Astrocyte (in vitro differentiated cells and primary cell): ENCODE data around the gene AUTS2. TPM values are rescaled to one million over a fixed set of nuclear protein-coding genes. Genes with fewer than 3 reads are reported as not detected.

ENCODE experiments used
- DNase-seq: peaks from one replicate; pipeline ENCODE4 v3.0.0-alpha.2; 2010; ENCODE audit warnings: low read depth
- FAIRE-seq: peaks from 2 replicates; lab custom pipeline; 2011; peaks lifted over from hg19 to GRCh38; lab: Jason Lieb, UNC
- H2AFZ ChIP-seq: 2 replicates; pipeline ENCODE4 v1.6.0; 2012; ENCODE audit warnings: low read depth, low read length, inconsistent platforms
- H3K27ac ChIP-seq: 2 replicates; pipeline ENCODE4 v1.5.1; 2011; ENCODE audit warnings: low read depth, low read length, inconsistent platforms
- H3K27me3 ChIP-seq: 2 replicates; pipeline ENCODE4 v1.6.0; 2011; ENCODE audit warnings: low read length, inconsistent platforms; ENCODE audit not compliant: insufficient read depth
- H3K36me3 ChIP-seq: 2 replicates; pipeline ENCODE4 v1.5.1; 2011; ENCODE audit warnings: low read length, inconsistent platforms; ENCODE audit not compliant: insufficient read depth
- H3K4me1 ChIP-seq: 2 replicates; pipeline ENCODE4 v1.5.1; 2011; ENCODE audit warnings: low read length, inconsistent platforms; ENCODE audit not compliant: insufficient read depth
- H3K4me2 ChIP-seq: 2 replicates; pipeline ENCODE4 v1.6.0; 2012; ENCODE audit warnings: low read length, inconsistent platforms
- H3K4me3 ChIP-seq: 2 replicates; pipeline ENCODE4 v1.5.1; 2011; ENCODE audit warnings: low read depth, mild to moderate bottlenecking, low read length, inconsistent platforms; ENCODE audit not compliant: insufficient read depth
- H3K79me2 ChIP-seq: 2 replicates; pipeline ENCODE4 v1.6.0; 2012; ENCODE audit warnings: mild to moderate bottlenecking, low read length, inconsistent platforms; ENCODE audit not compliant: insufficient read depth
- H3K9ac ChIP-seq: 2 replicates; pipeline ENCODE4 v1.6.0; 2012; ENCODE audit warnings: mild to moderate bottlenecking, low read length, inconsistent platforms
- H3K9me3 ChIP-seq: 2 replicates; pipeline ENCODE4 v1.5.1; 2012; ENCODE audit warnings: low read depth, mild to moderate bottlenecking, low read length, inconsistent platforms; ENCODE audit not compliant: insufficient read depth
- H4K20me1 ChIP-seq: 2 replicates; pipeline ENCODE4 v1.6.0; 2012; ENCODE audit warnings: low read length, inconsistent platforms; ENCODE audit not compliant: insufficient read depth
- H3K27ac Mint-ChIP-seq: one replicate; pipeline ENCODE4 v1.8.0; 2021; ENCODE audit warnings: mild to moderate bottlenecking, mixed read lengths; ENCODE audit not compliant: unreplicated experiment
- H3K27me3 Mint-ChIP-seq: one replicate; pipeline ENCODE4 v1.8.0; 2021; ENCODE audit warnings: low read depth, mixed read lengths; ENCODE audit not compliant: unreplicated experiment
- H3K36me3 Mint-ChIP-seq: one replicate; pipeline ENCODE4 v1.8.0; 2021; ENCODE audit warnings: low read depth, mixed read lengths; ENCODE audit not compliant: unreplicated experiment
- H3K4me1 Mint-ChIP-seq: one replicate; pipeline ENCODE4 v1.8.0; 2021; ENCODE audit warnings: low read depth, mixed read lengths; ENCODE audit not compliant: unreplicated experiment
- H3K4me3 Mint-ChIP-seq: one replicate; pipeline ENCODE4 v1.8.0; 2021; ENCODE audit warnings: mild to moderate bottlenecking, moderate library complexity, mixed read lengths; ENCODE audit not compliant: unreplicated experiment
- H3K9me3 Mint-ChIP-seq: one replicate; pipeline ENCODE4 v1.8.0; 2021; ENCODE audit warnings: mild to moderate bottlenecking, mixed read lengths; ENCODE audit not compliant: unreplicated experiment
- CTCF ChIP-seq: IDR thresholded peaks from 2 replicates; pipeline ENCODE4 v1.5.1; 2011; ENCODE audit warnings: low read depth, mild to moderate bottlenecking, inconsistent platforms, low read length, moderate library complexity; ENCODE audit not compliant: insufficient read depth
- EZH2 ChIP-seq: IDR thresholded peaks from 2 replicates; pipeline ENCODE4 v1.6.1; 2012; ENCODE audit warnings: mild to moderate bottlenecking, low read length, inconsistent platforms; ENCODE audit not compliant: insufficient read depth
- total RNA-seq: library from RNA; stranded (reverse); gene quantifications from 2 replicates; pipeline ENCODE4 v1.2.1, GENCODE V29; 2021

Gene AUTS2
- total RNA-seq, 1 donor from 2014 or later = 73.2 TPM

DNA sequence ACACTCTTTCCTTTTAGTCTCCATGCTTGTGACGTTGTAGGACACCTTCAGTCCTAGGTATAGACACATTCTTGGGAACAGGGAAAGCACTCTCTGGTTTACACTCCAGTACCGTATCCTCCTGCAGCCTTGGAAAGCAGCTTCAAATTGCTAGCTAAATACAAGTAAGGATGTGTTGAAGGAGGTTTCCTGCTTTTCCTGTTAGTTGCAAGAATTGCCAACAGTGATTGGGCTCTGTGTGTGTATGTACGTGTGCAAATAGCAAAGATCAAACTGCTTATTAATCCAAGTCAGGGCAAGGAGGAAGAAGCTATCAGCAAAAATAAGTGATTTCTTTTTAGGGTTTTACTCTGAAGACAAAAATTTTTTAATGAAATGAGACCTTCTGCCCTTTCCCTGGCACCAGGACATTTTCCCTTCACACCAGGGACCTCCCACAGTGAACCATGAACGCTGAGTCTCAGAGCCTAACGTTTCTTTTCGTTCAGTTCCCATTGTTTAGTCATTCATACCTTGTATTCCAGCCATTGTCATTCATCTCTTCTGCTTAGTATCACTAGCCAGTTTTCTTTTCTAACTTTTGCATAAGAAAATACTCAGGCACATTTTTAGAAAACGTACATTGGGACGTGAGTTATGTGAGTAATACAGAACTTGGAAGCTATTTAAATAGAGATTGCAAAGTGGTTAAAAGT is 36.9 kb upstream of the AUTS2 start:
- no peak overlapping the region for H2AFZ ChIP-seq
- no peak overlapping the region for H3K4me3 ChIP-seq
- H3K4me2 ChIP-seq = no peak overlapping the region
- Mint-ChIP-seq H3K27ac (no peak overlapping the region), H3K27me3 (peaks cover 11% of the 10 kb centered on the region), H3K4me1 (peaks cover 7% of the 10 kb centered on the region), H3K9me3 (no peaks in the 10 kb centered on the region), H3K4me3 (no peak overlapping the region), H3K36me3 (no peaks in the 10 kb centered on the region)
- FAIRE-seq (no peak), DNase-seq (no peak)
- H3K27ac ChIP-seq = no peak overlapping the region
- H3K27me3 ChIP-seq = no peaks in the 10 kb centered on the region
- no peaks in the 10 kb centered on the region for H4K20me1 ChIP-seq
- peaks cover 3% of the 10 kb centered on the region for H3K4me1 ChIP-seq
- no peaks in the 10 kb centered on the region for H3K9me3 ChIP-seq
- H3K9ac ChIP-seq = no peak overlapping the region
- no peaks in the 10 kb centered on the region for H3K79me2 ChIP-seq
- H3K36me3 ChIP-seq = no peaks in the 10 kb centered on the region
- TF ChIP-seq CTCF = no peak
- TF ChIP-seq EZH2 = no peak

GRCh38 chr7:69564454-69565417 is 33.5 kb upstream of the AUTS2 start:
- no peaks in the 10 kb centered on the region for H3K9me3 ChIP-seq
- H3K4me2 ChIP-seq = no peak overlapping the region
- Mint-ChIP-seq H3K27ac (no peak overlapping the region), H3K27me3 (peaks cover 13% of the 10 kb centered on the region), H3K4me1 (peaks cover 13% of the 10 kb centered on the region), H3K4me3 (no peak overlapping the region), H3K9me3 (no peaks in the 10 kb centered on the region), H3K36me3 (no peaks in the 10 kb centered on the region)
- H3K4me3 ChIP-seq = no peak overlapping the region
- no peak overlapping the region for H3K9ac ChIP-seq
- H3K36me3 ChIP-seq = no peaks in the 10 kb centered on the region
- H3K79me2 ChIP-seq = no peaks in the 10 kb centered on the region
- H3K27me3 ChIP-seq = no peaks in the 10 kb centered on the region
- DNase-seq (peak; percentile 36), FAIRE-seq (no peak)
- no peak for TF ChIP-seq CTCF
- H3K27ac ChIP-seq = no peak overlapping the region
- peaks cover 3% of the 10 kb centered on the region for H3K4me1 ChIP-seq
- no peaks in the 10 kb centered on the region for H4K20me1 ChIP-seq
- no peak overlapping the region for H2AFZ ChIP-seq
